NCI-H82 treated with DMSO at 0.1 percent for 48 hours (cell line): Measurements from ENCODE around the gene TCEAL2.
"Not testable (repeated sequence)": the region's sequence is repeated elsewhere in the genome, so short reads cannot be mapped to it uniquely, and the experiment has no call there.

ENCODE experiments used
- DNase-seq: peaks from one replicate; lab custom pipeline; 2025; ENCODE audit not compliant: unreplicated experiment; lab: John Stamatoyannopoulos, UW

The TCEAL2 gene

DNA sequence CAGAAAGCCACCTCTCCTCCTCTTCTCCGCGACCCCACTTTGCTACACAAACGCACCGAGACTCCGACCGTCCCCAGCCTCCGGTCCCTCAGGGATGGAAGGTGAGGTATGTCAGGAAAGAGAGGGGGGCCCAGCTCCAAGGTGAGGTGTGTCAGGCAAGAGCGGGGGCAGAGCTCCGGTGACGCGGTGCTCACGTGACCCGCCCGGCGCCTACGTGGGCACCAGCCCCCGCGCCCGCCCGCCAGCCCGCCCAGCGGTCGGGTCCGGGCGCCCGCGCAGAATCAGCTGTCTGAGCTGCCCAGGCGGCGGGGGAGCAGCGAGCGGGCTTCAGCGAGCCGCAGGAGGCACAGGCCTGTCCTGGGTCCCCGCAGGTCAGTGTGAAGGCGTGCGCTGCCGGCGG is at the start of gene TCEAL2:
TSS of gene TCEAL2 (plus strand) at position 244 of the 400 bp plus-strand sequence. CDS start 1,152 bp downstream, outside the sequence.
- DNase-seq: not testable (repeated sequence)

DNA sequence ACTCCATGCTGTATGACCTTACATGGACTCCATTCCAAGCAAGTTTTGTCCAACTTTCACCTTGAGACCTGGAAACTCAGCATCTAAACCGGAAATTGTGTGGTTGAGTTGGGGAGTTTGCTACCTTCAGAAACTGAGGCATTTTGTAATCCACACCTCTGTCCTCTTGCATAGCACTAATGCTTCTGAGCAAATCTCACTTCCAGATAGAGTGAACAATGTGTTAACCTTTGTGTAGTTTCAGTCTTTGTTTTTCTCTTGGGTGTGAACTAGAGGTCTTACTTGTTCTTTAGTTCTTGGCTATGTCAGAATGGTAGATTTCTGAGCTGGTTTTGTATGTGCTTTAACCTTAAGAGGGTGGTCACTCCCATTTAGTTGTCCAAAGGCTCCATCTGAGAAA is 48.1 kb upstream of the TCEAL2 start:
- no peak for DNase-seq

- DNase-seq: no peak
Observed at GRCh38 chrX:102085706-102086105, 39.8 kb upstream of the TCEAL2 start.

DNA sequence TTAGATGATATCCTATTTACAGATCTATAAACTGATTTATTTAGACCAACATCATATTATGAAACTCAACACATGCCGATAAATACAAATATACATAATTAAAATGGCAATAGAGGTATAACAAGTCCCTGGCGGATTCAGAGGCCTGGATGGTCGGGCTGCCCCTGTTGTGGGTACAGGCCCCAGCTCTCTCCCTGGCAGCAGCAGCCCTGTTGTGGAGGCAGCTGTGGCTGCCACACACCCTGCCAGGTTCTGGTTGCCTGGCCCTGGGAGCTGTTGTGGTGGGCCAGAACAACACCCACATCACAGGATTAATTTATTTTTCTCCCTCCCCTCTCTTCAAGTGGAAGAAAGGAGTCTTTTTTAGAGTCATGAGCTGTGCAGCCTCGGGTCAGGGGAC is 12.1 kb upstream of the TCEAL2 start:
- no peak for DNase-seq

GRCh38 chrX:102115748-102116147 is 9.7 kb upstream of the TCEAL2 start:
- DNase-seq: no peak

DNA sequence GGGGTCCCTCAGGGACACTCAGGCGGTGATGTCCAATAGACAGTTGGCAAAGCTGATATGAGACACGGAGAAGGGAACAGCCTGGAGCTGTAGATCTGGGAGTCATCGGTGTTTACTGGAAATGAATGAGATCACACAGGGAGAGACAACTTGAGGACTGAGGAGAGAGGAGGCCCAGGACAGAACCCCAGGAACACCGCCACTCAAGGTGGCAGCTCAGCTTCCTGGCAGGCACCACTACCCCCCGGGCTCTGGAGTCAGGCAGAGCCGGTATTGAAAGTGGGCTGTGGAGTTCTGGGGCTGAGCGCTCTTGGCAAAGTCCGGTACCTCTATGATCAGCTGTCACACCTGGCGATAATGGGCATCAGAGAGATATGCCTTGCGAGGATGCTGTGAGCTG is 465 bp upstream of the TCEAL2 start:
- not testable (repeated sequence) for DNase-seq

DNA sequence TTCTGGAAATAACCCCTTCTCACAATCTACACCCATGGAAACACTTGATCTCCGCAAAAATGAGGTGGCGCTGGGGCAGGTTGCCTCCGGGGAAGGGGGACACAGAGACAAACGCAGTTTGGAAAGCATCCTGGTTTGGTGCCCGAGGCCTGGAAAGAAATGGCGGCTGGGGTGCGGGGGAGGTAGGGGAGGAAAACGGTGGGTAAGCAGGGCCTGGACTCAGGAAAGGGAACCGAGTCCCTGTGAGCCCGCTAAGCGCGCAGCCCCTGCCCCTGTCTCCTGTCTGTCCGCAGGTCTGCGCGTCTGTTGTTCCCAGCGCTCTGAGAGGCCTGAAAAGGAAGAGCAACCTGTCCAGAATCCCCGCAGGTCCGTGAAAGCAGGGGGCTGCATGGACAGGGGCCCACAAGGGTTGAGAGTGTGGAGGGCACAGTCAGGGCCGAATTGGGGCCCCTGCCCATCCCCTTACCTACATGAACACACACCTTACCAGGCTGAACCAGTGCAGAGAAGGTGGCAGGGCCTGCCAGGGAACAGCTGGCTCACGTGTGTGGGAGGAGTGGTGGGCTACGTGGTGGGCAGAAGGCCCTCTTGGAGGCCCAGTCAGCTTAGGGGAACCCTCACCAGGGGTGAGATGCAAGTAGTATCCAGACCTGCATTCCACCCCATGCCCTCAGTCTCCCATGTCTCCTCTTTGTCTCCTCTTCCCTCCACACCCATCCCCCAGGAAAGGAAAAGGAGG is 770 bp downstream of the TCEAL2 start:
- not testable (repeated sequence) for DNase-seq

GRCh38 chrX:102126863-102127262 is 1.4 kb downstream of the TCEAL2 start:
- DNase-seq: no peak

- DNase-seq: no peak
Observed at GRCh38 chrX:102129473-102129872, 4.0 kb downstream of the TCEAL2 start.

- no peak for DNase-seq
Observed at GRCh38 chrX:102138064-102138463, 12.6 kb downstream of the TCEAL2 start.

- DNase-seq: not testable (repeated sequence)
Observed at GRCh38 chrX:102140876-102141275, 15.4 kb downstream of the TCEAL2 start.

DNA sequence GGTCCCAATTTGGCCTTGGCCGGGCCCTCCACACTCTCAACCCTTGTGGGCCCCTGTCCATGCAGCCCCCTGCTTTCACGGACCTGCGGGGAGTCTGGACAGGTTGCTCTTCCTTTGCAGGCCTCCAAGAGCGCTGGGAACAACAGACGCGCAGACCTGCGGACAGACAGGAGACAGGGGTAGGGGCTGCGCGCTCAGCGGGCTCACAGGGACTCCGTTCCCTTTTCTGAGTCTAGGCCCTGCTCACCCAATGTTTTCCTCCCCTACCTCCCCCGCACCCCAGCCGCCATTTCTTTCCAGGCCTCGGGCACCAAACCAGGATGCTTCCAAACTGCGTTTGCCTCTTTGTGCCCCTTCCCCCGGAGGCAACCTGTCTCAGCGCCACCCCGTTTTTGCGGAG is 16.2 kb downstream of the TCEAL2 start:
- not testable (repeated sequence) for DNase-seq

- DNase-seq: not testable (repeated sequence)
Observed at GRCh38 chrX:102142274-102142673, 16.8 kb downstream of the TCEAL2 start, which contains the start of gene TCEAL6. TCEAL6 (minus strand) TSS chrX:102142481.

- DNase-seq: no peak
Observed at GRCh38 chrX:102154218-102154860, 28.9 kb downstream of the TCEAL2 start.

- DNase-seq: no peak
Observed at GRCh38 chrX:102154900-102155805, 29.7 kb downstream of the TCEAL2 start.

DNA sequence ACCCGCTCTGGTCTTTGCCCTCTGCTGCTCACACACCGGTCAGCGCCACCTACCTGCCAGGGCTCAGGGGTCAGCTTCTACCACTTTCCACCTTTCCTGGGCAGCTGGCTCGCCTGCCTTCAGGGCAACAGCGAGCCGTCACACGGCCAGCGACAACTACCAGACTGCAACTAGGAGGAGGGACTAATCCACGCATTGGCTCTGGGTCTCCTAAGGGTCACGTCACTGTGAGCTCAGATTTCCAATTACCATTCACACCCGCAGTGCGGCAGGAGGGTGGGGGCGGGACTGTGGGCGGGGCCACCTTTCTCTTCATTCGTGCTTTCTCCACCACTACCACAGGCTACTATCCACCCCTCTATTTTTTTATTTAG is 30.3 kb downstream of the TCEAL2 start, which contains the start of gene BEX5:
TSS of gene BEX5 (minus strand) at position 172 of the 374 bp plus-strand sequence. CDS start 1,712 bp downstream, outside the sequence.
- peak; percentile 30 for DNase-seq
